ENCODE data around the gene PCCA.
"Not testable (repeated sequence)": the region's sequence is repeated elsewhere in the genome, so short reads cannot be mapped to it uniquely, and the experiment has no call there.

The PCCA gene

DNA sequence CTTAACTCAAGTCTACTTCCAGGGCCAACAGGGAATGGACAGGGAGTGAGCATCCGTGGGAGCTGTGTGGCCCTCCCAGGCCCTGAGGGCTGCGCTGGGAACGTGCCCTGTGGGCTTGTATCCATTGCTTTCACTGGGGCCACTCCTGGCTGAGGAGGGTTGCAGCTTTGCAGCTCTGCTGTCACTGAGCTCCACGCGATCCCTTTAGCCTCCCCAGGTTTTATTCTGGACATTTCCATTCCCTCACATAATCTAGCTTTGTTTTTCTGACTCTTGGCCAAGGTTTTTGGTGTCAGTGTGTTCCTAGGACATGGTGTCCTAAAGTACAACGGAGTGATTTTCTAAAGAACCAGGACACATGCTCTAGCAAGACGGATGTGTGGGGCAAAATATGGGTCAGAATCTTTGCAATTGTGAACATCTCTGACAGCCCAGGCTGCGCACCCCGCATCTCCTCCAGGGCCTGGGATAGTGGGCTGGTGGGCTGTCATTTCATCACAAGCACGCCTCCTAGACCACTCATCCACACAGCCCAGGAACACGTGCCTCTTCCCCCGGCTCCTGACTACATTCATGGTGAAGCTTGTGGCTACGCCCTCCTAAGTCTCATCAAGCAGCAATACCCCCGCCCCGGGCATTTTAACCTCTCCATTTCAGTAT lies 471.7 kb downstream of the PCCA start:
- DNase-seq (ENCODE audit: extremely low read depth in 1 of 2, low read depth in 1 of 2): no peak

- DNase-seq (ENCODE audit: extremely low read depth in 1 of 2, low read depth in 1 of 2): no peak
These were observed 472.2 kb downstream of the PCCA start for GRCh38 chr13:100561158-100561499.

DNA sequence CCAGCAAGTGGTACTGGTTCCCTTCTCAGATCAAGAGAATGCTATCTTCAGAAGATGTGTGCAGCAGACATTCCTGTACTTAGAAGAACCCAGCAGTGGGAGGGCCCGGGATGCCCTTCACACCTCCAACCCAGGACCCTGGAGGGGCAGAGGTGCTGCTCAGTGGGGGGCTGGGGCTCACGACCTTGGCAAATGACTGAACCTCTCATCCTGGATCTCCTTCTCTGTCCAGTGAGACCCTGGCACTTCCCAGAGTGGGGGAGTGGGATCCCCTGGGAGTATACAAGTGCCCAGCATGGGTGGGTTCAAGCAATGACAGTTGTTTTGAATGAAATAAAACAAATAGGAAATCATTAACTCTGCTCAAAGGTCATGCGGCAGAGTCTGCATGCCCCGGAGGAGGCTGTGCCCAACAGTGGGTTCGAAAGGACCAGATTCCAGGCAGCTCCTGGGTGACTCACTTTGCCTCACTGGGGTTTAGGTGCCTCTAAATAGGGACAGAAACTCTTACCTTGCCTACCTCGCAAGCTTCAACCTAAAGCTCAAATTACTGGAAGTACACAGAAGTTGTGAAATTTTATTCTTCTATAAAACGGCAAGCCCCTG lies 472.8 kb downstream of the PCCA start:
- DNase-seq (ENCODE audit: extremely low read depth in 1 of 2, low read depth in 1 of 2): no peak

GRCh38 chr13:100563779-100564178 lies 474.9 kb downstream of the PCCA start:
- DNase-seq (ENCODE audit: extremely low read depth in 1 of 2, low read depth in 1 of 2): no peak

DNA sequence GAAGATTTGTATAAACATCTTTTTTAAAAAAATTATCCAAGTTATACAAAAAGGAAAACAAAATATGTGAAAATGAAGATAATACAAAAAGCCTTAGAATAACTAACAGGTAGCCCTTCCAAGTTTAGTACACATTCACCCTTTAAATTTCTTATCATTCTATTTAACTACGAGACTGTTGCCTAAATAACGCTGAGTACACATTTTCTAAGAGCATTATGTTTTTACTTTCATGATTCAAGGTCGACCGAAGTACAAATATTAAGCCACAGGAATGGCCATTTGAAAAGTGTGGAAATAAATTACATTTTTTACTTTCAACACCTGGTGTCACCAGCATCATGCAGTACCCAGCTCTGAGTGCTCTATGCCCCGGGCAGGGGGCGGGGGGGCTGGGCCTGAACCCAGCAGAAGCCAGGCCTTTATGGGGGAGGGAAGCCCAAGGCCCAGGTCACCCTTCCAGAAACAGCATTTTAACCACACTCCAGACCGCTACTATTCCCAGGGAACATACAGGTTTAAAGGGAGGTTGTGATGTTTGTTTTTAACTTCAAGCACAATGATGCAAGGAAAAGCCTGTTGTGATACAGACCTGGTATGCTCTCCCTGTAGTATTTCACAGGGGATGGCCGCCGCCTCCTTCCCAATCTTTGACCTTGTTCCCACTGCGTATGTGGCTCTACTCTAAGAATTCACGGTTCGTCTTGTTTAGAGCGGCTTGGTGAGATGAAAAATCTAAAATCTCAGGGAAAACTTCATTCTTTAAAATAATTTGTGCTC lies 475.7 kb downstream of the PCCA start:
- DNase-seq (ENCODE audit: extremely low read depth in 1 of 2, low read depth in 1 of 2): no peak

- DNase-seq (ENCODE audit: extremely low read depth in 1 of 2, low read depth in 1 of 2): no peak
These were observed 476.4 kb downstream of the PCCA start for GRCh38 chr13:100565286-100565685.

- no peak for DNase-seq (ENCODE audit: extremely low read depth in 1 of 2, low read depth in 1 of 2)
These were observed 477.6 kb downstream of the PCCA start for GRCh38 chr13:100566543-100566942.

- DNase-seq (ENCODE audit: extremely low read depth in 1 of 2, low read depth in 1 of 2): peak; percentile 31 to 65
These were observed 484.2 kb downstream of the PCCA start for GRCh38 chr13:100573121-100573520.

DNA sequence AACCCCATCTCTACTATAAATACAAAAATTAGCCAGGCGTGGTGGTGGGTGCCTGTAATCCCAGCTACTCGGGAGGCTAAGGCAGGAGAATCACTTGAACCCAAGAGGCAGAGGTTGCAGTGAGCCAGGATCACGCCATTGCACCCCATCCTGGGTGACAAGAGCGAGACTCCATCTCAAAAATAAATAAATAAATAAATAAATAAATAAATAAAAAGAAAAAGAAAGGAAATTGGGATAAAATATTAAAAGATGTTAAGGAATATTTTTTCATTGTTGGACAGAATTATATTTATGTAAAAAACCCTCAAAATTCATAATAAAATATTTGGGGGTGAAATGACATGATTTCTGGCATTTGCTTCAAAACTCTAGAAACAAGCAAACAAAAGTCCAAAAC lies 488.3 kb downstream of the PCCA start:
- not testable (repeated sequence) for DNase-seq (ENCODE audit: extremely low read depth in 1 of 2, low read depth in 1 of 2)

Measured in activated CD8-positive, alpha-beta memory T cell treated with anti-CD3 and anti-CD28 coated beads for 1 hour (primary cell).